H1 (cell line): ENCODE results near the gene MSH2. TPM values are rescaled to one million over a fixed set of nuclear protein-coding genes. Genes with fewer than 3 reads are reported as not detected.

ENCODE experiments used
- CTCF ChIA-PET: fragments of 300-600 bp; sonication (Branson Sonifier 250); formaldehyde crosslinking; loops from one replicate; lab custom pipeline; 2021; ENCODE audit not compliant: partially characterized antibody; lab: Charles Lee
- POLR2A ChIA-PET: fragments of 300-600 bp; sonication (Branson Sonifier 250); formaldehyde crosslinking; loops from one replicate; lab custom pipeline; 2021; ENCODE audit warnings: inconsistent platforms; ENCODE audit not compliant: partially characterized antibody; lab: Charles Lee
- DNase-seq, 2 experiments: peaks; one replicate each; pipeline versions ENCODE4 v3.0.0 to v3.0.0-alpha.2; 2010 to 2022; ENCODE audit warnings: low spot score in 2 of 2, low read depth in 1 of 2, mixed read lengths in 1 of 2
- FAIRE-seq: peaks from 2 replicates; lab custom pipeline; 2011; peaks lifted over from hg19 to GRCh38; lab: Jason Lieb, UNC
- H2AFZ ChIP-seq: 2 replicates; pipeline ENCODE4 v1.8.1; 2012; ENCODE audit warnings: low read length, inconsistent platforms
- H2AK5ac ChIP-seq: 2 replicates; pipeline ENCODE4 v1.6.1; 2013; ENCODE audit warnings: low read depth, low read length
- H2BK120ac ChIP-seq: replicated peaks from 2 replicates; pipeline ENCODE3; 2013; ENCODE audit warnings: low read depth, low read length, inconsistent platforms
- H2BK12ac ChIP-seq: 2 replicates; pipeline ENCODE4 v1.6.1; 2013; ENCODE audit warnings: low read depth, low read length
- H2BK15ac ChIP-seq: 2 replicates; pipeline ENCODE4 v1.6.1; 2013; ENCODE audit warnings: low read length
- H2BK20ac ChIP-seq: 2 replicates; pipeline ENCODE4 v1.6.1; 2013; ENCODE audit warnings: low read length
- H2BK5ac ChIP-seq: 2 replicates; pipeline ENCODE4 v1.6.1; 2013; ENCODE audit warnings: low read depth, low read length
- H3K14ac ChIP-seq: 2 replicates; pipeline ENCODE4 v1.6.1; 2013; ENCODE audit warnings: inconsistent platforms; ENCODE audit not compliant: insufficient read length
- H3K18ac ChIP-seq: 2 replicates; pipeline ENCODE4 v1.6.1; 2013; ENCODE audit warnings: low read length; ENCODE audit errors: extremely low read depth
- H3K23ac ChIP-seq: 2 replicates; pipeline ENCODE4 v1.6.1; 2013; ENCODE audit warnings: inconsistent platforms; ENCODE audit not compliant: insufficient read length
- H3K23me2 ChIP-seq: 2 replicates; pipeline ENCODE4 v1.6.1; 2013; ENCODE audit warnings: low read depth, low read length
- H3K27ac ChIP-seq: 2 replicates; pipeline ENCODE4 v1.6.1; 2011; ENCODE audit warnings: low read depth, low read length, inconsistent platforms
- H3K27me3 ChIP-seq, 4 experiments: replicated peaks in 1 of 4; 1 replicate in 1 of 4; 2 replicates in 3 of 4; pipeline versions ENCODE4 v1.6.1 to v1.8.1; 2011 to 2013; ENCODE audit warnings: low read length in 3 of 4, mild to moderate bottlenecking in 3 of 4, inconsistent platforms in 2 of 4, mixed read lengths in 2 of 4, moderate library complexity in 1 of 4; ENCODE audit not compliant: control insufficient read depth in 3 of 4, insufficient read depth in 3 of 4; ENCODE audit errors: extremely low read depth in 1 of 4
- H3K36me3 ChIP-seq, 4 experiments: 2 replicates each; pipeline versions ENCODE4 v1.6.1 to v1.8.1; 2011 to 2013; ENCODE audit warnings: mild to moderate bottlenecking in 4 of 4, low read length in 3 of 4, moderate library complexity in 2 of 4, control low read depth in 1 of 4, inconsistent platforms in 1 of 4; ENCODE audit not compliant: insufficient read depth in 4 of 4, control insufficient read depth in 2 of 4
- H3K4ac ChIP-seq: replicated peaks from 2 replicates; pipeline ENCODE3; 2013; ENCODE audit warnings: low read length, low read depth, mixed read lengths, inconsistent platforms; ENCODE audit not compliant: insufficient read length
- H3K4me1 ChIP-seq, 4 experiments: replicated peaks in 1 of 4; 1 replicate in 1 of 4; 2 replicates in 3 of 4; pipeline versions ENCODE4 v1.6.1 to v1.8.1; 2011 to 2013; ENCODE audit warnings: low read length in 3 of 4, inconsistent platforms in 2 of 4, mixed read lengths in 1 of 4; ENCODE audit not compliant: insufficient read depth in 4 of 4, control insufficient read depth in 3 of 4
- H3K4me2 ChIP-seq, 2 experiments: 2 replicates each; pipeline versions ENCODE4 v1.6.1 to v1.8.1; 2011 to 2013; ENCODE audit warnings: low read depth in 2 of 2, low read length in 2 of 2, control low read depth in 1 of 2, inconsistent platforms in 1 of 2, mild to moderate bottlenecking in 1 of 2; ENCODE audit not compliant: insufficient read depth in 1 of 2
- H3K4me3 ChIP-seq, 4 experiments: fragments of 200-600, 300-600 bp in 1 of 4; sonication (generic), shearing (Covaris generic), sonication (Bioruptor Twin) in 1 of 4; 2 replicates each; pipeline versions ENCODE4 v1.5.1 to v1.8.1; 2011 to 2016; ENCODE audit warnings: low read length in 4 of 4, low read depth in 3 of 4, control low read depth in 2 of 4, inconsistent platforms in 2 of 4, mild to moderate bottlenecking in 2 of 4, mixed read lengths in 1 of 4, moderate library complexity in 1 of 4; ENCODE audit not compliant: insufficient read depth in 2 of 4; ENCODE audit errors: extremely low read depth in 1 of 4
- H3K56ac ChIP-seq: replicated peaks from 2 replicates; pipeline ENCODE3; 2013; ENCODE audit warnings: low read depth, mild to moderate bottlenecking, mixed read lengths, low read length, inconsistent platforms; ENCODE audit not compliant: insufficient read length
- H3K79me1 ChIP-seq: 2 replicates; pipeline ENCODE4 v1.6.1; 2013; ENCODE audit warnings: low read depth, low read length, control low read depth
- H3K79me2 ChIP-seq, 2 experiments: 2 replicates each; pipeline versions ENCODE4 v1.6.1 to v1.8.1; 2012 to 2013; ENCODE audit warnings: low read length in 2 of 2, mild to moderate bottlenecking in 2 of 2, inconsistent platforms in 1 of 2; ENCODE audit not compliant: insufficient read depth in 2 of 2, control insufficient read depth in 1 of 2
- H3K9ac ChIP-seq, 4 experiments: replicated peaks in 1 of 4; 1 replicate in 1 of 4; 2 replicates in 3 of 4; pipeline versions ENCODE4 v1.6.1 to v1.8.1; 2011 to 2013; ENCODE audit warnings: low read depth in 3 of 4, low read length in 3 of 4, control low read depth in 2 of 4, mild to moderate bottlenecking in 2 of 4, moderate library complexity in 2 of 4, inconsistent platforms in 1 of 4; ENCODE audit errors: extremely low read depth in 1 of 4
- H3K9me3 ChIP-seq, 2 experiments: 2 replicates each; pipeline versions ENCODE4 v1.6.1 to v1.8.1; 2012 to 2013; ENCODE audit warnings: mild to moderate bottlenecking in 2 of 2, moderate library complexity in 2 of 2, control low read depth in 1 of 2, inconsistent platforms in 1 of 2, low read depth in 1 of 2, low read length in 1 of 2, mixed read lengths in 1 of 2; ENCODE audit not compliant: insufficient read depth in 2 of 2
- H4K20me1 ChIP-seq, 2 experiments: replicated peaks in 1 of 2; 2 replicates each; pipeline versions ENCODE3 to v1.8.1; 2011 to 2013; ENCODE audit warnings: inconsistent platforms in 2 of 2, low read length in 2 of 2, mild to moderate bottlenecking in 1 of 2; ENCODE audit not compliant: insufficient read depth in 2 of 2, control insufficient read depth in 1 of 2
- H4K5ac ChIP-seq: 2 replicates; pipeline ENCODE4 v1.6.1; 2013; ENCODE audit warnings: low read length, low read depth, mixed read lengths, inconsistent platforms; ENCODE audit not compliant: insufficient read length
- H4K8ac ChIP-seq: 2 replicates; pipeline ENCODE4 v1.8.0; 2013; ENCODE audit warnings: mild to moderate bottlenecking, moderate library complexity, low read length, inconsistent platforms; ENCODE audit not compliant: insufficient read depth; ENCODE audit errors: extremely low read depth
- H4K91ac ChIP-seq: replicated peaks from 2 replicates; pipeline ENCODE3; 2013; ENCODE audit warnings: low read length, mixed read lengths, inconsistent platforms; ENCODE audit not compliant: insufficient read length
- RBBP5 ChIP-seq: IDR thresholded peaks from 2 replicates; pipeline ENCODE4 v1.7.1; 2012; ENCODE audit warnings: low read depth, mild to moderate bottlenecking, inconsistent platforms, low read length, moderate library complexity, borderline replicate concordance
- SIN3A ChIP-seq, 2 experiments: IDR thresholded peaks in 1 of 2; conservative IDR thresholded peaks in 1 of 2; 2 replicates each; pipeline ENCODE4 v1.6.1; 2011 to 2012; ENCODE audit warnings: low read length in 2 of 2, improper control_type of control experiment in 1 of 2, low read depth in 1 of 2, mild to moderate bottlenecking in 1 of 2
- SP1 ChIP-seq: IDR thresholded peaks from 2 replicates; pipeline ENCODE4 v1.6.1; 2011; ENCODE audit warnings: low read depth, low read length
- SP4 ChIP-seq: IDR thresholded peaks from 2 replicates; pipeline ENCODE4 v1.6.1; 2012; ENCODE audit warnings: low read length, inconsistent platforms
- SUZ12 ChIP-seq: fragments of 200-600 bp; sonication (generic); IDR thresholded peaks from 2 replicates; pipeline ENCODE4 v1.6.1; 2012; ENCODE audit warnings: mild to moderate bottlenecking, inconsistent platforms, low read length, moderate library complexity, mixed read lengths
- YY1 ChIP-seq: IDR thresholded peaks from 2 replicates; pipeline ENCODE4 v1.6.1; 2011; ENCODE audit warnings: low read depth, mild to moderate bottlenecking, low read length
- WGBS, 2 experiments: shearing (Covaris generic) in 1 of 2; methylation state at CpG; one replicate each; pipeline versions ENCODE4 v1.1.6 to v1.1.7; 2013 to 2015; ENCODE audit warnings: low lambda C conversion rate in 2 of 2, mixed read lengths in 2 of 2, inconsistent platforms in 1 of 2, low coverage in 1 of 2, missing lambda C conversion rate in 1 of 2; ENCODE audit not compliant: insufficient replicate concordance in 2 of 2, insufficient coverage in 1 of 2, insufficient read length in 1 of 2; ENCODE audit errors: extremely low coverage in 1 of 2, missing lambda C conversion rate in 1 of 2; 5-methylcytosine and 5-hydroxymethylcytosine counted together
- polyA plus RNA-seq, 7 experiments: library from polyadenylated mRNA; depleted of rRNA in 3 of 7; stranded (reverse) in 5 of 7; unstranded in 2 of 7; fragments of >200 nt in 5 of 7; fragments of 200-250 nt in 2 of 7; gene quantifications; 1 replicate in 5 of 7; 2 replicates in 1 of 7; 4 replicates in 1 of 7; pipeline versions ENCODE4 v1.2.1 to v1.2.3, GENCODE V29; 2011 to 2013; ENCODE audit warnings: missing spikeins in 2 of 7, mixed read lengths in 2 of 7
- total RNA-seq: library from RNA; stranded (reverse); fragmentation: NEBNext Ultra II Directional; extraction: Animal tissue kit (Norgen Biotek cat#: 25700); gene quantifications from 2 replicates; pipeline ENCODE4 v1.2.1, GENCODE V29; 2021

The MSH2 gene
- total and polyA plus RNA-seq, 2 of the 8 experiments (the other 6 are each of a cell fraction or from before 2014, with no cell fraction given) = 64.1 to 228 TPM

GRCh38 chr2:47520302-47520630, 117.3 kb downstream of the MSH2 start:
- Histone ChIP-seq H3K36me3 (peaks cover 0 to 4% (median 2%) of the 10 kb centered on the region in 4 experiments; a peak in 2 of 8 replicates), H3K79me2 (no peaks in the 10 kb centered on the region)
- no peak for FAIRE-seq

More at GRCh38 chr2:47520302-47520630, 117.3 kb downstream of the MSH2 start:
- H2BK20ac ChIP-seq = no peak overlapping the region
- no peak overlapping the region for H3K23ac ChIP-seq
- no peak overlapping the region for H2BK5ac ChIP-seq
- no peak overlapping the region for H4K5ac ChIP-seq
- ChIA-PET POLR2A (no interaction called here), CTCF (interaction anchor here (1.1 to 2.7 kb wide), 5 partner anchors 10 to 269 kb away, joined by 3 to 13 read pairs (median 5); no protein-coding TSS in a partner anchor)
- no peak overlapping the region for H2AFZ ChIP-seq
- no peak overlapping the region for H4K91ac ChIP-seq
- DNase-seq = no peak
- H2BK120ac ChIP-seq = no peak overlapping the region
- TF ChIP-seq RBBP5 (no peak), YY1 (no peak), SP4 (no peak), SUZ12 (no peak), SIN3A (conservative IDR thresholded peaks at IDR 0.05 in 1 of 2, IDR thresholded peaks at IDR 0.05 in 1 of 2; ENCODE audit: low read depth in 1 of 2, low read length in 2 of 2) (no peak), SP1 (no peak)
- no peak overlapping the region for H2AK5ac ChIP-seq
- no peak overlapping the region for H2BK15ac ChIP-seq
- no peaks in the 10 kb centered on the region for H4K20me1 ChIP-seq
- H3K4me1 ChIP-seq = peaks cover 3 to 11% (median 7%) of the 10 kb centered on the region in 4 experiments
- H3K27me3 ChIP-seq = no peaks in the 10 kb centered on the region
- H3K9me3 ChIP-seq = no peaks in the 10 kb centered on the region
- H2BK12ac ChIP-seq = no peak overlapping the region
- H3K9ac ChIP-seq = no peak overlapping the region; a peak in 1 of 7 replicates
- no peak overlapping the region for H3K27ac ChIP-seq
- no peak overlapping the region for H4K8ac ChIP-seq
- no peaks in the 10 kb centered on the region for H3K23me2 ChIP-seq
- no peak overlapping the region for H3K56ac ChIP-seq
- H3K18ac ChIP-seq = no peak overlapping the region
- no peak overlapping the region for H3K4ac ChIP-seq
- no peak overlapping the region for H3K4me3 ChIP-seq
- 93% methylated on average over 8 of the region's 8 CpGs; no CpG with 5 or more reads in 1 of the 2 experiments for WGBS, 2 experiments
- H3K4me2 ChIP-seq = no peak overlapping the region
- H3K79me1 ChIP-seq = no peaks in the 10 kb centered on the region; the same call in 1 of the 2 replicates
- no peak overlapping the region for H3K14ac ChIP-seq
